ENCODE data around the gene MCF2L.

The MCF2L gene

GRCh38 chr13:113010510-113010865 is 41.5 kb downstream of the MCF2L start:
- Histone ChIP-seq H3K36me3 (ENCODE audit: control insufficient read depth, insufficient read depth, low read length) (no peaks in the 10 kb centered on the region; the same call in 1 of the 2 replicates), H3K4me1 (ENCODE audit: control insufficient read depth, insufficient read depth, low read length) (no peaks in the 10 kb centered on the region), H3K27ac (ENCODE audit: low read depth, low read length) (no peak overlapping the region), H3K9me3 (ENCODE audit: control insufficient read depth, insufficient read depth, low read depth, low read length) (no peaks in the 10 kb centered on the region), H3K9ac (ENCODE audit: low read length) (no peak overlapping the region), H3K4me3 (ENCODE audit: low read depth, low read length) (no peak overlapping the region), H3K27me3 (ENCODE audit: control insufficient read depth, insufficient read depth, low read length) (no peaks in the 10 kb centered on the region)

GRCh38 chr13:113013303-113013702 is 44.3 kb downstream of the MCF2L start:
- Histone ChIP-seq H3K36me3 (ENCODE audit: control insufficient read depth, insufficient read depth, low read length) (peaks cover 5% of the 10 kb centered on the region; the same call in 1 of the 2 replicates), H3K9me3 (ENCODE audit: control insufficient read depth, insufficient read depth, low read depth, low read length) (no peaks in the 10 kb centered on the region), H3K9ac (ENCODE audit: low read length) (no peak overlapping the region), H3K27me3 (ENCODE audit: control insufficient read depth, insufficient read depth, low read length) (no peaks in the 10 kb centered on the region), H3K27ac (ENCODE audit: low read depth, low read length) (no peak overlapping the region), H3K4me3 (ENCODE audit: low read depth, low read length) (no peak overlapping the region), H3K4me1 (ENCODE audit: control insufficient read depth, insufficient read depth, low read length) (no peaks in the 10 kb centered on the region)

GRCh38 chr13:113013878-113014751 is 45.1 kb downstream of the MCF2L start:
- H3K9ac ChIP-seq (ENCODE audit: low read length) = no peak overlapping the region
- no peaks in the 10 kb centered on the region for H3K9me3 ChIP-seq (ENCODE audit: control insufficient read depth, insufficient read depth, low read depth, low read length)
- no peaks in the 10 kb centered on the region for H3K27me3 ChIP-seq (ENCODE audit: control insufficient read depth, insufficient read depth, low read length)
- no peaks in the 10 kb centered on the region for H3K4me1 ChIP-seq (ENCODE audit: control insufficient read depth, insufficient read depth, low read length)
- H3K27ac ChIP-seq (ENCODE audit: low read depth, low read length) = no peak overlapping the region
- no peak overlapping the region for H3K4me3 ChIP-seq (ENCODE audit: low read depth, low read length)
- H3K36me3 ChIP-seq (ENCODE audit: control insufficient read depth, insufficient read depth, low read length) = peaks cover 5% of the 10 kb centered on the region; the same call in 1 of the 2 replicates

- Histone ChIP-seq H3K36me3 (ENCODE audit: control insufficient read depth, insufficient read depth, low read length) (peaks cover 7% of the 10 kb centered on the region; the same call in 1 of the 2 replicates), H3K27ac (ENCODE audit: low read depth, low read length) (no peak overlapping the region), H3K4me3 (ENCODE audit: low read depth, low read length) (no peak overlapping the region), H3K4me1 (ENCODE audit: control insufficient read depth, insufficient read depth, low read length) (no peaks in the 10 kb centered on the region), H3K27me3 (ENCODE audit: control insufficient read depth, insufficient read depth, low read length) (no peaks in the 10 kb centered on the region), H3K9me3 (ENCODE audit: control insufficient read depth, insufficient read depth, low read depth, low read length) (no peaks in the 10 kb centered on the region), H3K9ac (ENCODE audit: low read length) (no peak overlapping the region)
Observed at GRCh38 chr13:113014752-113015745, 46.0 kb downstream of the MCF2L start.

GRCh38 chr13:113015826-113016525 is 47.0 kb downstream of the MCF2L start:
- Histone ChIP-seq H3K9me3 (ENCODE audit: control insufficient read depth, insufficient read depth, low read depth, low read length) (no peaks in the 10 kb centered on the region), H3K27me3 (ENCODE audit: control insufficient read depth, insufficient read depth, low read length) (no peaks in the 10 kb centered on the region), H3K4me1 (ENCODE audit: control insufficient read depth, insufficient read depth, low read length) (no peaks in the 10 kb centered on the region), H3K36me3 (ENCODE audit: control insufficient read depth, insufficient read depth, low read length) (peaks cover 16% of the 10 kb centered on the region; the same call in 1 of the 2 replicates), H3K27ac (ENCODE audit: low read depth, low read length) (no peak overlapping the region), H3K4me3 (ENCODE audit: low read depth, low read length) (no peak overlapping the region), H3K9ac (ENCODE audit: low read length) (no peak overlapping the region)

- H3K9me3 ChIP-seq (ENCODE audit: control insufficient read depth, insufficient read depth, low read depth, low read length) = no peaks in the 10 kb centered on the region
- H3K9ac ChIP-seq (ENCODE audit: low read length) = no peak overlapping the region
- peaks cover 3% of the 10 kb centered on the region; the same call in 1 of the 2 replicates for H3K4me1 ChIP-seq (ENCODE audit: control insufficient read depth, insufficient read depth, low read length)
- H3K4me3 ChIP-seq (ENCODE audit: low read depth, low read length) = no peak overlapping the region
- H3K27ac ChIP-seq (ENCODE audit: low read depth, low read length) = no peak overlapping the region
- no peaks in the 10 kb centered on the region for H3K27me3 ChIP-seq (ENCODE audit: control insufficient read depth, insufficient read depth, low read length)
- H3K36me3 ChIP-seq (ENCODE audit: control insufficient read depth, insufficient read depth, low read length) = peaks cover 18% of the 10 kb centered on the region; the same call in 1 of the 2 replicates
Observed at GRCh38 chr13:113016526-113017295, 47.7 kb downstream of the MCF2L start.

- H3K4me3 ChIP-seq (ENCODE audit: low read depth, low read length) = no peak overlapping the region
- H3K4me1 ChIP-seq (ENCODE audit: control insufficient read depth, insufficient read depth, low read length) = peaks cover 11% of the 10 kb centered on the region
- H3K9ac ChIP-seq (ENCODE audit: low read length) = no peak overlapping the region
- H3K27ac ChIP-seq (ENCODE audit: low read depth, low read length) = no peak overlapping the region
- H3K9me3 ChIP-seq (ENCODE audit: control insufficient read depth, insufficient read depth, low read depth, low read length) = no peaks in the 10 kb centered on the region
- H3K27me3 ChIP-seq (ENCODE audit: control insufficient read depth, insufficient read depth, low read length) = no peaks in the 10 kb centered on the region
- H3K36me3 ChIP-seq (ENCODE audit: control insufficient read depth, insufficient read depth, low read length) = peaks cover 18% of the 10 kb centered on the region; the same call in 1 of the 2 replicates
Observed at GRCh38 chr13:113017506-113018215, 48.6 kb downstream of the MCF2L start.

GRCh38 chr13:113018676-113019465 is 49.9 kb downstream of the MCF2L start:
- no peak overlapping the region for H3K4me3 ChIP-seq (ENCODE audit: low read depth, low read length)
- H3K9ac ChIP-seq (ENCODE audit: low read length) = no peak overlapping the region
- no peaks in the 10 kb centered on the region for H3K27me3 ChIP-seq (ENCODE audit: control insufficient read depth, insufficient read depth, low read length)
- H3K36me3 ChIP-seq (ENCODE audit: control insufficient read depth, insufficient read depth, low read length) = peaks cover 18% of the 10 kb centered on the region; the same call in 1 of the 2 replicates
- H3K27ac ChIP-seq (ENCODE audit: low read depth, low read length) = no peak overlapping the region
- no peaks in the 10 kb centered on the region for H3K9me3 ChIP-seq (ENCODE audit: control insufficient read depth, insufficient read depth, low read depth, low read length)
- peaks cover 22% of the 10 kb centered on the region for H3K4me1 ChIP-seq (ENCODE audit: control insufficient read depth, insufficient read depth, low read length)

GRCh38 chr13:113020323-113021080 is 51.5 kb downstream of the MCF2L start:
- Histone ChIP-seq H3K4me3 (ENCODE audit: low read depth, low read length) (no peak overlapping the region), H3K36me3 (ENCODE audit: control insufficient read depth, insufficient read depth, low read length) (peaks cover 18% of the 10 kb centered on the region; the same call in 1 of the 2 replicates), H3K27ac (ENCODE audit: low read depth, low read length) (no peak overlapping the region), H3K9ac (ENCODE audit: low read length) (no peak overlapping the region), H3K27me3 (ENCODE audit: control insufficient read depth, insufficient read depth, low read length) (no peaks in the 10 kb centered on the region), H3K4me1 (ENCODE audit: control insufficient read depth, insufficient read depth, low read length) (peaks cover 30% of the 10 kb centered on the region), H3K9me3 (ENCODE audit: control insufficient read depth, insufficient read depth, low read depth, low read length) (no peaks in the 10 kb centered on the region)
